Measurements from ENCODE around the gene CPXM1. TPM values are rescaled to one million over a fixed set of nuclear protein-coding genes. Genes with fewer than 3 reads are reported as not detected.

Gene CPXM1
- 85.5 and 93.2 TPM in 2 replicates for total RNA-seq

DNA sequence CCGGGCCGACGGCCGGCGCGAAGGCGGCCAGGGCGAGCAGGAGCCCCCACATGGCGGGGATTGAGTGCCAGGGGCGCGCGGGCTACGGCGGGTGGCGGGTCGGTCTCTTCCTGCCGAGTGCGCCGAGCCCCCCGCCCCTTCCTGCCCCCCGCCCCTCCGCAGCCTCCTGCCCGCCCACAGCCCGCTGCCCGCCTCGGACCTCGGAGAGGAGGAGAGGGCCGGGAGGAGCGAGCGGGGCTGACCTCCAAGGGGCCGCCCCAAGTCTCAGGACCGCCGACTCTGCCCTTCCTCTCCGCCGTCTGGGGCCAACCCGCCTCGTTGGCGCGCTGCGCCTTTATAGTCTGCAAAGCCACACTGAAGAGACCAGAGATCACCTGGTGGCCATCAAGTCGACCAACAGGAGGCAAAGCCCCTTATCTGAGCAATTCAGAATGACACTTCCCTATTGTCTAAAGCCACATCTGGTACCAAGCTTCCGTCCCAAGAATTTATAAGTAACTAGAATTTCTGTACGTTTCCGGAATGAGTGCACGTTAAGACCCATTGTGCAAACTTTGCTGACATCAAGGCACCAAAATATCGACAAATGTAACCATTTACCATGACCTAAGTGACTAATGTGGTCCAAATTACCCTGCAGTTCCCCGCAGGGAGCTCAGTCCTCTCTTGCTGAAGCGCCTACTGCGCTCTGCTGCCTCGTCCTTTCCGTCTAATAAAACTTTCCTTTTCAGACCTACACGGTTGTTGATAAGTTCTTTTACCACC, at the start of gene CPXM1:
CPXM1 (minus strand) TSS at position 107 of the 765 bp plus-strand sequence; CDS start at position 52, 55 bp downstream.

DNA sequence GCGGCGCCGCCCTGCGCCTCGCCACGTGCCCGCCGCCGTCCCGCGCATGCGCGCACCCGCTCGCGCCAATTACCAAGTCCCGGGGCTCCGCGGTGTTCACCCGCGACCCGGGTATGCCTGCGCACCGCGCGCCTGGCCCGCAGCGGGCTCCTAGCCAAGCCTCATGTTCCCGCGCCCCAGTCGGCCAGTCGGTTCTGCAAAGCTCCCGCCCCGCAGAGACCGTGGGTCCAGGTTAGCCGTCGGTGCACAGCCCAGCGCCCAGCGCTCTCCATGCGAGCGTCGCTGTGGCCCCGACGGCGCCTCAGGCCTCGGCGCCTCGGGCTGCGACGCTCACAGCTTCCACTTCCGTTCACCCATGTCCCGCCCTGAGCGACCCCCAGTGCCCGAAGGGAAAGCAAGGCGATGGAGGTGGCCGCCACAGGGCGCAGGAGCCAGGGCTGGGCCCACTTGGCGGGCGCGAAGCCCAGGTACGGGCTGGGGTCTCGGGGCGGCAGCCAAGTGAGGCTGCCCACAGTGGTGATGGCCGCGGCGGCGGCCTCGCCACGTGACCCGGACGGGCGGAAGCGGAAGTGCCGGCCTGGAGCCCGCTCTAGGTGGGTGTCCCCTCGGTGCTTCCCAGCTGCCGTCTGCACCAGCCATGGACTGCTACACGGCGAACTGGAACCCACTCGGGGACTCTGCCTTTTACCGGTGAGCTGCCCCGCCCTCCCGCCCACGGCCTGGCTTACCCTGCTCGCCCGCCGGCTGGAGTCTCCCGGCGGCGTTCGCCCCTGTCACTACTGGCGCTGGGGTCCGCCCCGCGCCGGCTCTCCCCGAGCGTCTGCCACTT, 39.9 kb upstream of the CPXM1 start, which contains the start of the genes PCED1A and VPS16:
PCED1A (minus strand) TSS at position 518 of the 829 bp plus-strand sequence. CDS start 743 bp downstream, outside the sequence.
VPS16 (plus strand) TSS at position 608 of the 829 bp plus-strand sequence; CDS start at position 638, 30 bp downstream.

DNA sequence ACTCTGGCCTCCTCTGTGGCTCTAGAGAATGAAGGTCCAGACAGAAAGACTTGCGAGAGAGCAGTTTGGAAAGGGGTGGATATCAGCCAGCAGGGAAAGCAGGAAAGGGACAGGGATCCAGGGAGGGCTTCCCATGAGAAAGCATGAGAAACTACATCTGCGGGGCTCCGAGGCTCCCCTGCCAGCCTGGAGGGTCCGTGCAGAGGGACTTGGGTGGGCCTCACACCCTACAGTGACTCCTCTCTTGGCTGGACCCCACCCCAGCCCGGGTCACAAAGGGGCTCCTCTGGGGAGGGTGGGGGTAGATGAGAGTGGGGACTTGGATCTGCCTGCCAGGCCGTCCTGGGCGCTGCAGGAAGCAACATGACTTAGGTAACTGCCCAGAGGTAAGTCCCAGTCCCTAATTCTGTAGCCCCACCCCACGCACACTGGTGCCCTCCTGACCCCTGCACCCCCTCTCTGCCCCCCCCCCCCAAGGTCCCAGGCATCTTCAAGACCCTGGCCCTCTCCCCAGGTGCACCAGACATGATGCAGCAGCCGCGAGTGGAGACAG, 15.7 kb upstream of the CPXM1 start, which contains the start of gene TMEM239:
TMEM239 (plus strand) TSS at position 335 of the 553 bp plus-strand sequence; CDS start at position 526, 191 bp downstream.

DNA sequence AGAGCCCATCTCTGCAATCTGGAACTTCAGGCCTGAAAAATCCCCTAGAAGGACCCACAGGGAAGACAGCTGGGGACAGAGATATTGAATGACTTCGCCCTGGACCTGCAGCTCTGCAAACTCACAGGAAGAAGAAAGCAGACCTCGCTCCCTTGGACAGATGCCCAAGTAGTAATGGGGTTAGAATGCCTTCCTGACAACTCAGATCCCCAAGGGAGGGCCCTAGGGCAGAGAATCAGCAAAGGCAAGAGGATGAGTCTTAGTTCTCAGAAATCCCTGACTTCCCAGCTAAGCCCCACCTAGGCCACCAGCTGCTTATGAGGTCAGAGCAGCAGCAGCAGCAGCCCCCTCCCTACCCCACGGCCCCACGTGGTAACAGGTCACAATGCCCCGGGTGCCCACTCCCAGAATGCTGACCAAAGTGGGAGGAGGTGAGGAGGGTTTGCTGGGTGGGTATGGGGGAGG, 14.2 kb upstream of the CPXM1 start, which contains the start of gene C20orf141:
C20orf141 (plus strand) TSS at position 401 of the 465 bp plus-strand sequence. CDS start 198 bp downstream, outside the sequence.

Other genes with a start within 250 kb of the CPXM1 start
- gene NOP56, start 148.0 kb downstream of the CPXM1 start, total RNA-seq, result 66.0 and 77.4 TPM in 2 replicates
- 58.4 and 62.0 TPM in 2 replicates for gene IDH3B, start 136.4 kb downstream of the CPXM1 start, total RNA-seq
- 0.49 and 0.69 TPM in 2 replicates for gene EBF4, start 107.8 kb downstream of the CPXM1 start, total RNA-seq
- gene C20orf141, start 14.4 kb upstream of the CPXM1 start, total RNA-seq, result 1.2 TPM in 1 of 2 replicates, not detected in the other
- not detected in 2 replicates for gene TMEM239, start 15.7 kb upstream of the CPXM1 start, total RNA-seq
- 34.2 and 45.4 TPM in 2 replicates for gene PCED1A, start 40.0 kb upstream of the CPXM1 start, total RNA-seq
- gene VPS16, start 40.1 kb upstream of the CPXM1 start, total RNA-seq, result 26.4 and 34.6 TPM in 2 replicates
- gene PTPRA, start 72.9 kb upstream of the CPXM1 start, total RNA-seq, result 39.4 and 44.0 TPM in 2 replicates
- gene GNRH2, start 243.0 kb upstream of the CPXM1 start, total RNA-seq, result not detected in 2 replicates
- gene MRPS26, start 245.4 kb upstream of the CPXM1 start, total RNA-seq, result 31.5 and 37.0 TPM in 2 replicates

Measured in cardiac ventricle fibroblast (primary cell).